Spinal cord (tissue), 10 donors: Measurements from ENCODE around the gene DAAM1. TPM values are rescaled to one million over a fixed set of nuclear protein-coding genes. Genes with fewer than 3 reads are reported as not detected.

Experiments
- DNase-seq, 6 donors: peaks; one replicate each; pipeline versions ENCODE4 v3.0.0 to v3.0.0-alpha.2; 2013 to 2015; ENCODE audit warnings: low spot score in 6 of 6, low read depth in 4 of 6
- H3K27ac ChIP-seq: one replicate; pipeline ENCODE4 v1.5.1; 2013; ENCODE audit warnings: low read depth, low read length, control low read depth
- H3K27me3 ChIP-seq: one replicate; pipeline ENCODE4 v1.6.1; 2013; ENCODE audit warnings: low read length; ENCODE audit not compliant: control insufficient read depth, insufficient read depth
- H3K36me3 ChIP-seq: one replicate; pipeline ENCODE4 v1.6.1; 2013; ENCODE audit warnings: low read length; ENCODE audit not compliant: control insufficient read depth, insufficient read depth
- H3K4me1 ChIP-seq: one replicate; pipeline ENCODE4 v1.6.1; 2013; ENCODE audit warnings: low read length; ENCODE audit not compliant: control insufficient read depth, insufficient read depth
- H3K4me3 ChIP-seq: one replicate; pipeline ENCODE4 v1.5.1; 2013; ENCODE audit warnings: low read depth, low read length, control low read depth
- H3K9me3 ChIP-seq: one replicate; pipeline ENCODE4 v1.6.1; 2013; ENCODE audit warnings: low read length; ENCODE audit not compliant: control insufficient read depth, insufficient read depth
- WGBS: methylation state at CpG from one replicate; pipeline ENCODE4 v1.1.5; 2013; ENCODE audit warnings: missing lambda C conversion rate; ENCODE audit not compliant: insufficient coverage; 5-methylcytosine and 5-hydroxymethylcytosine counted together
- polyA plus RNA-seq, 2 donors: library from polyadenylated mRNA; unstranded; fragments of 120-200 nt; gene quantifications; one replicate each; pipeline ENCODE4 v1.2.1, GENCODE V29; 2013; ENCODE audit not compliant: insufficient read length in 2 of 2
- total RNA-seq, 2 donors: library from RNA; depleted of rRNA in 1 of 2; stranded (reverse); fragments of 120-200 nt in 1 of 2; fragments of >200 nt in 1 of 2; gene quantifications; one replicate each; pipeline versions ENCODE4 v1.2.3 to v1.2.4, GENCODE V29; 2013 to 2014
- donor health status: healthy.

DAAM1 gene
- total and polyA plus RNA-seq, 4 donors = 32.9 to 78.0 (median 61.7) TPM

DNA sequence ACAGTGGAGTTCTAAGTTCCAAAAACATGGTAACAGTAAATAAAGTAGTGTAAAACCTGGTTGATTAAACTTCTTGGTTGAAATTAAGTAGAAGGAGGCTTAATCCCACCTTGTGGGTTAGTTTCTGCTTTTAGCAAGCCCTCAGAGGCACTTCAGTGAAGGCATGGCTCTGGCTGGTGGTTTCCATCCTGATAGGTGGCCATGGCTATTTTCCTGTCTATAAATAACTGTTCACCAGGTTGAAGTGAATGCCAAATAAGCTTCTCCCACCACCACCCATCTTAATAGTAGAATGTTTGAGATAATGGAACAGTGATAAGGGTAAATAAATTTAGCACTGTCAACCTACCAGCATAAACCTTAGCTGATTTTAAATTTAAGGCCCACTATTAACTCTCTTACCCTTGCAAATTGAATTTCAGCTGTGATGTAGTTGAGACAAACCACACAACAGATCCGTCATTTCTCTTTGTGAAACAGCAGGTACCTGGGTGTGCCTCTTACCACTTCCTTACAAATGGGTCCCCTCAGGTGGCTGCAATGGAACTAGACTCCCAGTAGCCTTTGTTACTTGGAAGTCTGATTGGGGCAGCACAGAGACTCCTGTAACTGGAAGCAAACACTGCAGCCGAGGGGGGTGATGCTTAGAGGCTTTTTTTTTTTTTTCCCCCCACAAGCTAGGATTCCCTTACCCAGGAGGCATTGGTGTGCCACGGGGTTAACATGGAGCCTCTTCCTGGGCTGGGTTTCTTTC, 41.4 kb downstream of the DAAM1 start:
- no CpG with 5 or more reads among the region's 3 CpGs for WGBS
- no peaks in the 10 kb centered on the region for H3K4me1 ChIP-seq
- no peak for DNase-seq
- H3K4me3 ChIP-seq = no peak overlapping the region
- H3K9me3 ChIP-seq = peaks cover 2% of the 10 kb centered on the region
- H3K27ac ChIP-seq = no peak overlapping the region
- no peaks in the 10 kb centered on the region for H3K27me3 ChIP-seq
- no peaks in the 10 kb centered on the region for H3K36me3 ChIP-seq

DNA sequence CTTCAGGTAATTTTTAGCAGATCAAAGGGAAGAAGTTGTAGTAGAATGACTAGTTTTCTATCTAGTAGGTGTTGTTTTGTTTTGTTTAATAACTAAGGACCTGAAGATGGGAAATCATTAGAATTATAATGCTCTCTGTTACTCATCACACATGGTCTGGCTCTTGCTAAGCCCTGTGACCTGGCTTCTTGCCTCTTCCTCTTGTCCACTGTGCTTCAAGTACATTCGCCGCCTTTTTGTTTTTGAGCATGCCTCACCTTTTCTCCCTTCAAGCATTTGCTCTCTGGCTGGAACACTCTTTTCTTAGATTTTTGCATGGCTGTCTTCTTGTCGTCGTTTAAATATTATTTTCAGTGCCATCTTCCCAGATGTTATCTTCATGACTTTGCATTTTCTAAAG, 47.7 kb downstream of the DAAM1 start:
- WGBS = 87% methylated on average over 4 of the region's 4 CpGs
- H3K36me3 ChIP-seq = no peaks in the 10 kb centered on the region
- H3K9me3 ChIP-seq = peaks cover 2% of the 10 kb centered on the region
- no peak for DNase-seq
- no peaks in the 10 kb centered on the region for H3K27me3 ChIP-seq
- no peak overlapping the region for H3K27ac ChIP-seq
- H3K4me3 ChIP-seq = no peak overlapping the region
- no peaks in the 10 kb centered on the region for H3K4me1 ChIP-seq

DNA sequence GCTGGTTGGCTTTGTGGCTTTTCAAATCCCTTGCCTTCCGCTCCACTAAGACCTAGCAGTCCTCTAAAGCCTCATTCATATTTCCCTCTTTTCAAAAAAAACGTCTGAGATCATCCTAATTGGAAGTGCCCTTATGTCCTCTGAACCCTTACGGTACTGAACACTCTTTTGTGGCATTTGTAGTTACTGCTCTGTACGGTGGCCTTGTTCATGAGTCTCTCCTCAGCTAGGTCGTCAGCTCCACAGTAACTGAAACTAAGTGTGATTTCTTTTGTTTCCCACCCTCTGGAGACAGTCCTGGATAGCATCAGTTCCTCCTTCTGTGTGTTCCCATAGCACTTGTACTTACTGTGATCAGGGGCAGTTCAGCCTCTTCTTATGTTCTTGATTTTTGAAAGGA, 49.7 kb downstream of the DAAM1 start:
- no peak overlapping the region for H3K27ac ChIP-seq
- no peak for DNase-seq
- WGBS = 67% methylated on average over 5 of the region's 5 CpGs
- no peaks in the 10 kb centered on the region for H3K36me3 ChIP-seq
- H3K4me1 ChIP-seq = no peaks in the 10 kb centered on the region
- H3K27me3 ChIP-seq = no peaks in the 10 kb centered on the region
- peaks cover 2% of the 10 kb centered on the region for H3K9me3 ChIP-seq
- no peak overlapping the region for H3K4me3 ChIP-seq

DNA sequence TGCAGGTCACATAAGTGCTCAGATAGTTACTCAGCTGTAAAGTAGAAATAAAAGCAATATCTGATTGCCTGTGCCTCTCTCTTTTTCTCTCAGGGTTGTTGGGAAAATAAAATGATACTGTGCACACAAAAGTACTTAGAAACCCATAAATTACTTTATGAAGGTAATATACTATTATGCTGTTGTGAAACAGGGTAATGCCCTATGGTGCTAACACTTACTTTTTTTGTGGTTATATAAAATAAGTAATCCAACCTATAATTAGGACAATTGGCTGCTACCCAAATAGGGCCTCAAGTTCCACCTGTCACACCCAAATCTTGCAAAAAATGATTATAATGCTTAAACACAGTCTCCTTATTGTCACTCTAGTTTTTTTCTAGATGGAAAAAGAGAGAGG, 50.6 kb downstream of the DAAM1 start:
- Histone ChIP-seq H3K36me3 (no peaks in the 10 kb centered on the region), H3K9me3 (peaks cover 2% of the 10 kb centered on the region), H3K27me3 (no peaks in the 10 kb centered on the region), H3K27ac (no peak overlapping the region), H3K4me1 (no peaks in the 10 kb centered on the region), H3K4me3 (no peak overlapping the region)
- DNase-seq = no peak

DNA sequence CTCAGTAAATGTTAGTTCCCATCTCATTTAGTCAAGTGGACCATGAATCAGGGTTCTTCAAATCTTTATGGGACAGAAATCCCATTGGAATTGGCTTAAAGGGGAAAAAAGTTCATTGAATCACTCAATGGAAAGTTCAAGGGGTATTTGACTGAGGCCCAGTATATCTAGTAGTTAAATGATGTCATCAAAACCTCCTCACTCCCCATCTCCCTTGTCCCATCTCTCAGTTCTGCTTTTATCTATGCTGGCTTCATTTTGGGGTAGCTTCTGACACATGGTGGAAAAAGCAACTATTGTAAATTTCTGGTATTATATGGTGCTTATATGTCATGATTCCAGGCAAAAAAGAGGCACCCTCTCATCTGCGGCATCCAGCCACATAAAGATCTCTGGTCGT, 51.9 kb downstream of the DAAM1 start:
- H3K9me3 ChIP-seq = no peaks in the 10 kb centered on the region
- WGBS = 95% methylated on average over 2 of the region's 2 CpGs
- no peak for DNase-seq
- H3K4me1 ChIP-seq = no peaks in the 10 kb centered on the region
- no peaks in the 10 kb centered on the region for H3K36me3 ChIP-seq
- no peaks in the 10 kb centered on the region for H3K27me3 ChIP-seq
- no peak overlapping the region for H3K4me3 ChIP-seq
- H3K27ac ChIP-seq = no peak overlapping the region

DNA sequence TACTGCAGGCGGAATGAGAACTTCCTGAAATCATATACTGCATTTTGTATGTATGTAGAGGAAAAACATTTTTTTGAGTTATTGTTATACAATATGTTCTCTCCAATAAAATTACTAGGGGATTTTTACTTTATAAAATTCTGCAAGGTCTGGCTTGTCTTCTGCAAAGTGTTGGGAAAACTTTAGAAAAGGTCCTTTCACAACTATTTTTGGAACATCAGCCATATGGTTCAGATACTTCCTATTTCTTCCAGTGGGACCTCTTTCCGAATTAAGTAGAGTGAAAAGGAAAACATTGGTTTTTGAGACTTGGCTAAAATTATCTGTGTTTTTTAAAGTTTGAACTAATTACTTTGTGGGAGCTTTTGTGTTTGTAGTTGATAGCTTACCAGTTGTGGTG, 52.7 kb downstream of the DAAM1 start:
- Histone ChIP-seq H3K4me3 (no peak overlapping the region), H3K27me3 (no peaks in the 10 kb centered on the region), H3K27ac (no peak overlapping the region), H3K9me3 (no peaks in the 10 kb centered on the region), H3K36me3 (no peaks in the 10 kb centered on the region), H3K4me1 (no peaks in the 10 kb centered on the region)
- DNase-seq = no peak
- no CpG with 5 or more reads among the region's 2 CpGs for WGBS

DNA sequence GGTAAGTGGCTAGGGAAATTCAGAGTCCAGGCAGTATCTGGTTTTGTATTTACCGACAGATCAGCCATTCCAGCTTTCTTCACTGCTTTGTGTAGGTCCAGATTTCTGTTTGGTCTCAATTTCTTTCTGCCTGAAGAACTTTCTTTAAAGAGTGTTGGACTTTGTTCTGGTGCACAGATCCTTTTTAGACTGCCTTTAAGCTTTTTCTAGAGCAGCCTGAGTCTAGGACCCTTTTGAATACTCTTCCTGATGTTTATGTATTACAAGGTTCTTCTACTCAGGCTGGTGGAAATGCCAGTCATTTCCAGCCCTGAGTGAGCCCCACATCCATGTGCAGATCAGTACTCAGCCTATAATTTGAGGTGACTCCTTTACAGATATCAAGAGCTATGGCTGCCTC, 54.7 kb downstream of the DAAM1 start:
- WGBS = no CpG with 5 or more reads among the region's 1 CpG
- peaks cover 2% of the 10 kb centered on the region for H3K9me3 ChIP-seq
- H3K36me3 ChIP-seq = no peaks in the 10 kb centered on the region
- no peaks in the 10 kb centered on the region for H3K27me3 ChIP-seq
- no peak overlapping the region for H3K4me3 ChIP-seq
- no peak for DNase-seq
- no peaks in the 10 kb centered on the region for H3K4me1 ChIP-seq
- H3K27ac ChIP-seq = no peak overlapping the region

DNA sequence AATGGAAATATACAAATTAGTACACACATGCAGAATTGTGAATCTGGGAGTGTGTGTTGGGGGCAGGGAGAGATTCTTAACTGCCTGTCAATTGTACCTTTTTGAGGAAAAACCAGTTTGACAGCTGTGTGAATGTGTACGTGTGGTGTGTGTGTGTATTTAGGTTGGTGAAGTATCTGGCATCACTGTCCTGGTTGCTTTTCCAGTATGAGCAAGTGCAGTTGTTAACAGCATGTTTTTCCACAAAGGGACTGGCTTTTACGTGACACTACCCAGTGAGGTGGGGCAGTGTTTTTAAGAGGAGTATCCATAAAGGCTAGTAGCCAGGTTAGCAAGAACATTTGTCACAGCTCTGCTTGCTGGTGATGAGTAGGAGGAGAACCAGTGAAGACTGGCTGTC, 56.1 kb downstream of the DAAM1 start:
- no peak overlapping the region for H3K4me3 ChIP-seq
- DNase-seq = no peak
- no peaks in the 10 kb centered on the region for H3K27me3 ChIP-seq
- H3K9me3 ChIP-seq = peaks cover 2% of the 10 kb centered on the region
- no peaks in the 10 kb centered on the region for H3K36me3 ChIP-seq
- H3K27ac ChIP-seq = no peak overlapping the region
- H3K4me1 ChIP-seq = no peaks in the 10 kb centered on the region
- WGBS = 88% methylated on average over 2 of the region's 2 CpGs

DNA sequence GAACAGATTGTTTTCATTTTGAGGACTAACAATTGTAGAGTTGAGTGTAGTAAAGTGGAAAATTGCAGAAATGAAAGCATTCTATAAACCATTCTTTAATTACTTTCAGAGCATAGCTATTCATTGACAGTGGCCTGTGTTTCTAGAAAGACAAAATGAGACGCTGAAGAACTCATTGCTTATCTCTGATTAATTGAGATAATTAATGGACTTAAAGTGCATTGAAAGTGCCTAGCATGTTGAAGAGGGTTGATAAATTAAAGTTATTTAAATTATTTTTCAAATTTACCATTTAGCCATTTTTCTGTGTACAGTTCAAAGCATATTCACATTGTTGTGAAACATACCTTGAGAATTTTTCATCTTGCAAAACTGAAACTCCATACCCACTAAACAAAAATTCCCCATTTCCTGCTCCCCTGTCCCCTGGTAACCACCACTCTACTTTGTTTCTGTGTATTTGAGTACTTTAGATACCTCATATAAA, 57.4 kb downstream of the DAAM1 start:
- no peak for DNase-seq
- H3K27me3 ChIP-seq = no peaks in the 10 kb centered on the region
- no peak overlapping the region for H3K27ac ChIP-seq
- no peaks in the 10 kb centered on the region for H3K4me1 ChIP-seq
- WGBS = no CpG with 5 or more reads among the region's 1 CpG
- H3K9me3 ChIP-seq = peaks cover 2% of the 10 kb centered on the region
- no peaks in the 10 kb centered on the region for H3K36me3 ChIP-seq
- no peak overlapping the region for H3K4me3 ChIP-seq

DNA sequence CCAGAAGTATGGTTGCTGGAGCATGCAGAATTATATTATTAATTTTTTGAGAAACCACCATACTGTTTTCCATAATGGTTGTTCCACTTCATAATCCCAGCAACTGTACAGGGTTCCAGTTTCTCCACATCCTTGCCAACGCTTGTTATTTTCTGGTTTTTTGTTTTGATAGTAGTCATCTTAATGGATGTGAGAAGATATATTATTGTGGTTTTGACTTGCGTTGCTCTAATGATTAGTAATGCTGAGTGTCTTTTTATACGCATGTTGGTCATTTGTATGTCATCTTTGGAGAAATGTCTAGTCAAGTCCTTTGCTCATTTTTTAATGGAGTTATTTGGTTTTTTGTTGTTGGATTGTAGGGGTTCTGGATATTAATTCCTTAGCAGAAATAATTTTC, 58.1 kb downstream of the DAAM1 start:
- no peaks in the 10 kb centered on the region for H3K36me3 ChIP-seq
- H3K27me3 ChIP-seq = no peaks in the 10 kb centered on the region
- no peak overlapping the region for H3K4me3 ChIP-seq
- no peak for DNase-seq
- no peak overlapping the region for H3K27ac ChIP-seq
- 100% methylated on average over 2 of the region's 3 CpGs for WGBS
- H3K9me3 ChIP-seq = peaks cover 2% of the 10 kb centered on the region
- no peaks in the 10 kb centered on the region for H3K4me1 ChIP-seq
